HG03060 (cell line): ENCODE results near the gene LIMD2.

Source experiments
- ATAC-seq: cut with Tn5 transposase; IDR thresholded peaks from one replicate; pipeline ENCODE4 v1.9.1; 2021; ENCODE audit warnings: low read depth, moderate number of reproducible peaks; ENCODE audit not compliant: unreplicated experiment

Gene LIMD2

DNA sequence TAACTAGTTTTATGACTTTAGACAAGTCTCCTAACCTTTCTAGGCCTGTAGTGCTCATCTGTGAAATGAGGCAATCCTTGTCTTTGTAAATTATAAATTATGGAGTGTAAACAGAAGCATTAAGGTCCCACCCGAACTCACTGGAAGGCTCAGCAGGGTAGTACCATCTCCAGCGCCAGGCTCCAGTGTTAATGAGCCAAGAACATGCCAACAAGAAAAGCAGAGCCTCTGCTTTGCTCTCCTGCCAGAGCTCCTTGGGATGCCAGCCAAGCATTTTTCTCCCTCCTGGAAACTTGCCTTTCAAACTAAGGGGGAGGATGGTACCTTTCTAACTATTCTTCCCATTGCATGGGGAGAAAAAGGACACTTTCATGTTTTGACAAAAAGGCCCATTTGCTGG, 14.9 kb downstream of the LIMD2 start:
- ATAC-seq = no peak

DNA sequence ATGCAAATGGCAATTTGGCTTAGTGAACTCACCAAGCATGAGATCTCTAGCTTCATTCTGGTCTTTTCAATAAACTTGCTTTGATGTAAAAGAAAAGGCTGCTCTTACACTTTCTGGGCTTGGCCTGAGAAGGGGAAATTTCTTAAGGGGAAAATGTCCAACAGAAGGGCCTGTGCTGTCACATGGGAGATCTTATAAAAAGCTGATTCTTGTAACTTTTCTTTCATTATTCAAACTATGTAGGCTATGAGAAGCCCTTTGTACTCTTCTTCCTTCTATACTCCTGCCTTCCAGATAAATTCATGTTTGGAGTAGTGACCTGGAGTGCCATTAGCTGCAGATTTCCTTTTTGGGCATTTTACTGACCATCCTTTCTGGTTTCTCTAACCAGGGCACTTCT, 16.9 kb downstream of the LIMD2 start:
- no peak for ATAC-seq

DNA sequence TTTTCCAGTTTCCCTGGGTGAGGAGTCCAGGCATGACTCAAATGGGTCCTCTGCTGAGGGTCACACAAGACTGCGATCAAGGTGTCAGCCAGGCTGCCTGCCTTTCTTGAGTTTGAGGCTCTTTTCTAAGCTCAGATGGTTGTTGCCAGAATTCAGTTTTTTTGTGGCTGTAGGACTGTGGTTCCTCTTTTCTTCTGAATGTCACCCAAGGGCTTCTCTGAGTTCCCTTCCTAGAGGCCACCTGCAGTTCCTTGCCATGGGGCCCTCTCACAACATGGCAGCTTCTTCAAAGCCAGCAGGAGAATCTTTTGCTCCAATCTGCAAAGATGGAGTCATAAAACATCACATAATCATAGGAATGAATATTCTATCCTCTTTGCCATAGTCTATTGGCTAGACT, 17.5 kb downstream of the LIMD2 start:
- ATAC-seq = no peak

DNA sequence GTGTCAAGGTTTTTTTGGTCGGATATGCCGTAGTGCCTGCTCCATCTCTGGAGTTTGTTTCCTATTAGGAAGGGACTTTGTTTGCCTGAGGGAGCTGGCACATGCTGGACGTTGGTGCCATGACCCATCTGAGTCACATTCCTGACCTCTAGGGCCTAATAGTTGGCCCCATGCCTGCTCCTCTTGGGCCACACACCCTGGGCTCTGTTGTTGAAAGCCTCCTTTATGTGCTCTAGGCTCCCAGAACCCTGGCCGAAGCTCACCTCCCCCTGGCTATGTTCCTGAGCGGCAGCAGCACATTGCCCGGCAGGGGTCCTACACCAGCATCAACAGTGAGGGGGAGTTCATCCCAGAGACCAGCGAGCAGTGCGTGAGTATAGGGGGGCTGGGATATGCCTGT, 18.4 kb downstream of the LIMD2 start:
- no peak for ATAC-seq

DNA sequence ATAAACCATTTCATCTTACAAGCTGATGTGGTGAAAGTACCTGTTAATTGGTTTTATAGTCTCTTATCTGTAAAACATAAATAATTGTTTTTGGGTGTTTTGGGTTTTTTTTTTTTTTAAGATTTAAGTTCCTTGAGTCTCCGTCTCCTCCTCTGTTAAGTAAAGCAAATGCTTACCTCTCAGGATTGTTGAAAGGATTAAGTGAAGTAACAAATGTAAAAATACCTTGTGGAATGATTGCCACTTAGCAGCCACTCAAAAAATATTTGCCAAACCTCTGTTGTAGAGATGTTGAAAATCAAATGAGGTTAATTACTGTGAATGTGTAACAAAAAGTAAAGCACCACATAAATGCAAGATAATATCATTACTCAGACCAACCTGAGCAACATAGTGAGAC, 19.2 kb downstream of the LIMD2 start:
- no peak for ATAC-seq

DNA sequence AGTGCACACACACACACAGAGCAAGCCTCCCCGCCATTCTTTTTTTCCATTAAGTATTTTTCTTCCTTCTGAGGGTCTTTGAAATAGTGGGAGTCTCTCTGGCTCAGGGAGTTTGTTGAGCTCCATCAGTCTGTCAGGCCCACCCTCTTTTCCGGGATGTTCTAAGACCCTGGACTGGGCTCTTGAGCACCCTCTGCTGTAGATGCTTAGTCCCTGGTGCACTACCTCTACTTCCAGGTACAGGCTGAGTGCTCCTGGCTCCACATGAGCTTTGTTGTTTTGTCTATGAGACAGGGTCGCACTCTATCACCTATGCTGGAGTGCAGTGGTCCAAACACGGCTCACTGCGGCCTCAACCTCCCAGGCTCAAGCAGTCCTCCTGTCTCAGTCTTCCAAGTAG, 20.7 kb downstream of the LIMD2 start:
- ATAC-seq = no peak

DNA sequence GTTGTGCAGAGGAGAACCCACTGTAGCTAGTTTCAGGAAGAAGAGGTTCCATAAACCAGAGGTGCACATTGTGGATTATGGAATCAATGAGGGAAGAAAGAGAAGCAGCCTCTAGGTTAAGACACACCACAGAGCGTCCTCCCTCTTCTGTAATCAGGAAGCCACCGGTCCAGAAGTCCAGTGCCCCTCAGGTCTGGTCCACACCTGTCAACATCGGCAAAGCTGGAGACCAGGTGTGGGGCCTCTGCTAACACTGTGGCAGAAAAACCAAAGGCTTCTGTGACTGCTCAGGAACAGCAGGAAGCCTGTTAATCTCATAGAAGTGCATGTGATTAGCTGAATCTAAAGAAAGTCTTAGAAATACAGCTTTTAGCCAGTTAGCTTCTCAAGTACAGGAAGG, 23.3 kb downstream of the LIMD2 start:
- no peak for ATAC-seq

DNA sequence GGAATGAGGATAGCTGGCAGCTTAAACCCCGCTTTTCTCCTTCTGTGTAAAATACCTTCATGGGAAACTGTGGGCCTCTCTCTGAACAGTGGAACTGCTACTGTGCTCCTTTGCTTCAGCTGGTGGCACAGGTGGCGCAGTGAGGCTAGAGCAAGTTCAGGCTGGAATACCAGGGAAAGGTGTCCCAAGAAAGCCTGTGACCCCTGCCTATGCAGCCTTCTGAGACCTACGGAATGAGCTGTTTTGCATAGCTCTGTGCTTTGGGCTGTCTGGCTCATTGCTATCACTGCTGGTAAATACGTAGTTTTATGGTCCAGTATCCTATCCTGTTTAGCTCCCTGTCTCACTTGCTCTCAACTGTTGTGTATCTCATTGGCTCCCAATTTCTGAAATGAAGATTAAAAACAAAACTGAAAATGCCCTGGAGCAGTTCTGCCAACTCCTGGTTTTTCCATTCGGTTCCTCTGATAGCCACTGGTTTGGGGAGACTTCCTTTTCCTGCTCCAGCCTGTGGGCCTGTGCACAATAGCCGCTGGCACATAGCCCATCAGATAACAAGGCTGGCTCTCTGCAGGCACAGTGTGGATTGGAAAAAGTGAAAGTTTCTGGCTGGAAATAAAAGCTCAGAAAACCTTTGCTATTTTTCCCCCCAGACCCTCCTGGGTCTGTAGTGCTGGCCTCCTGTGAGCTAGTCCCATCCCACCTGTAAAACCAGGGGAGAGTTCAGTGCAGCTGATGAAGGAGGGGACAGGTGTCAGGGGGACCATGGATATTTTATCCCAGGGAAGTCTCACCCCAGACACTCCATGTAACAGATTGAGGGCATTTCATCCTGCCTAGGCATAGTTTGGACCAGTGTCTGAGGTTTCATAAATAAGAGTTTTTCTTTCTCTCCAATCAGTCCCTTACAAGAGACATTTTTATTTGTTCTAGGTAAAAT, 24.0 kb downstream of the LIMD2 start:
- no peak for ATAC-seq

DNA sequence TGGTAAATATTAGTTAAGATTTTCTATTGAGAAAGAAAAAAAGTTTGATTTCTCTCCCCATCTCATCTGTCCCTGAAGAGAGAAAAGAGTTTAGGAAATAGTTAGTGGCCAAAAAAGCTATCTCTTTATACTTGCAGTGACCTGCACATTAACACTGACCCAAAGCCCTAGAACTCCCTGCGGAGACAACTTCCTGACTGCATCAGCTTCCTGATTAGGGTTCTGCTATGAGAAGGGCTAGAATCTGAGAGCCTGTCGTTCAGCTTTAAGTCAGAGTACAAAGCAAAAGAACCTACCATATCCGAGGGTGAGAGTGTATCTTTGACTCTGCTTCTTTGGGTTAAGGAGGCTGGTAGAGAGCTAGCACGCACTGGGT, 24.7 kb downstream of the LIMD2 start:
- no peak for ATAC-seq

DNA sequence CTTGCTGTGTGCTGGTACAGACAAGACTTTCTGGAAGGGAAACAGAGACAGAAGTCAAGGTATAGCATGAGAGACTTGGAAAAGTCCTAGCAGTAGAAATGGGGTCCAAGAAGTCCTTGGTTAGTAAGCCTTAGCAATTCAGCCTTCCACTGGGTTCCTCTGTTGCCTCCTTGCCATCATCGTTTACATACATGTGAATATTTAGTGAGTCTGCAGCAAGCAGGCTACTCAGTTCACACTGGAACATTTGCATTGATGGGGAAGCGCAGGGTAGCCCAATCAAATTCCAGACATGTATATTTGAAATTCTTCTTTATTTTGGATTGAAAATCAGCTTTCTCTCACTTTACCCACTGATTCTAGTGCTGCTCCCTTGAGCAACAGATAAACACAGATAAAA, 27.1 kb downstream of the LIMD2 start:
- ATAC-seq = no peak

DNA sequence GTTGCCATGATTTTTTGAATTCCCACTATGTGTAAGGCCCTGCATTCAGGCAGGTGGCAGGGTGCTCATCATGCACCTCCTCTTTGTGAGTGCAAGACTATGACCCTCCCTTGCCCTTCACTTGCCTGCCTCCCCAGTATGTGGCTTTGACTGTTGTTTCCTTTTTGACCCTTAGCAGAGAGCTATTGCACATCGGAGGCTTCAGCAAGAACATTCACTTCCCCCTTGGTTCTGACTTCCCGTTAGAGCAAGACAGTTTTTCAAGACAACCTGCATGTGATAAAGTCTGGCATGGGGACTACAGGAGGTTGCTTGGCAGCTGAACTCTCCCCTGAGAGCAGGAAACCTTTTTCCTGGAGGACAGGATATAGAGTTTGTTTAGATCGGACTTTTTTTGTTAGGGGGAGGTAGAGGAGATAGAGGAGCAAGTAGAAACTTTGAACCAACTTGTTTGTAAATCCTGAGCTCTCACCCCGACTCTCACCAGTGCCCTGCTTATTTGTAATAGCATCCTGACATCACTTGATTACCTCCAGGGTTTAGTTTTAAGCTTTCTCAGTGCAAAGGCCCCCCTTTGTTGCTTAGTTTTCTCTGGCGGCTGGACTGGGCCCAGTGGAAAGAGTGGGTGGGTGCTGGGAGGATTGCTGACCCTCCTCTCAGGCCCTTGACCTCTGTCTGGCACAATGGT, 34.3 kb downstream of the LIMD2 start:
- ATAC-seq = no peak

DNA sequence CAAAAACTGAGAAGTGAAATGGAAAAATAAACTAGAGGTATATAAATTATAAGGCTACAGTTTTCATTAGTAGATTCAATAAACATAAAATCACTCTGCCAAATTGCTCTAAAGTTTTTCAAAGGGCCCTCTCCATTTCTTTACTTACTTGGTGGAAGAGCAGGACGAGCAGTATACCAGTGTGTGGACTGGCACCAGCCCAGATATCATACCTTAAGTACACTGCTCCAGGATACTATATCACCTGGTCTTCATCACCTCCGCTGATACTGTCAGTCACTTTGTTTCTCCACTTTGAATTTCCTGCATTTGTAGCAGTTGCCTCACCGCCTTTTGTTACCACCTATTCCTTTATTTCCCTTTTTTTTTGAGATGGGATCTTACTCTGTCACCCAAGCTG, 40.1 kb downstream of the LIMD2 start:
- no peak for ATAC-seq

DNA sequence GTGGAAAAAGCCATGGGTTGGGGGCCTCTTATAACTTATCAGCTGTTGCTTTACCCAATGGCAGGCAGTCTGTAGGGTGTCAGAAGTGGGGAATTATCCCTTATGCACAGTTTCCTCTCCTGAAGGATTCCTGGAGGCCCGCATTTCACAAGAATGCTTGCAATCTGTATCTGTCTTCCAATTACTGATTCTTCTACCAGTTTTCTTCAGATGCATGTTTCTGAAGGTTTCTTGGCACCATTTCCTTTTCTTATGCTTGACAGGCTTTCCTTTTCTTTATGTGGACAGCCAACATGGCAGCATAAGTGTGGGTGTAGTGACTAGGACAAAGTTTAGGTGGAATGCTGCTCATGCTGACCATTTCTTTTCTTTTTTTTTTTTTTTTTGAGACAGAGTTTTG, 41.6 kb downstream of the LIMD2 start:
- ATAC-seq = no peak

DNA sequence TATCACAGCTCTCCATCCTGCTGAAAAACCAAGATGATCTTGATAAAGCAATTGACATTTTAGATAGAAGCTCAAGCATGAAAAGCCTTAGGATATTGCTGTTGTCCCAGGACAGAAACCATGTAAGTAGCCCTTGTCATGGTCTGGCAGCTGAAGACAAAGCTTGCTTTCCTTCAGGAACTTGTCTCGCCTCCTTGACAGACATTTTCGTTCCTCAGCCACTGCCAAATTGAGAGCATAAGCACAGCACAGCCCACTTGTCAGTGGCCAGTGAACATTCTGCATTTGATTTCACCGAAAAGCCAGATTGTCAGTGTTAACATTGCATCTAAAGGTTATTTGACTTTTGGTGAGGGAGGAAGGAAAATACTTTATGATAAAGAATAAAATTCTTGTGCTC, 42.1 kb downstream of the LIMD2 start:
- ATAC-seq = no peak

DNA sequence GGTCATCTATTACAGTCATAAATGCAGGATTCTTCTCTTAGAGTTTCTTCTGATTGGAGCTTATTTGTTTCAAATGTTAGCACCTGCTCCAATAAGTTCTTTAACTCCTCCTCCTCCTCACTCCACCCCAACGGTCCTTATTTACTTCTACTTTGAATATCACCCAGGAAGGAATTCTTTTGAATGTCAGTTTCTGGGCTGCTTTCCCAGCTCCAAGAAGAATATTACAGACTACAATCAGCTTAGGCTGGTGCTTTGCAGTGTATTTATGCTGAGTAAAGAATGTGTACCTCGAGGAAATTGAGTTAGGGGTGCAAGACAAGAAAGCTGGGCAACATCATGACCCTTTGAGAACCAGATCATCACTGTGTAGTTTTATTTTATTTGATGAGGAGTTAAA, 46.9 kb downstream of the LIMD2 start:
- no peak for ATAC-seq

DNA sequence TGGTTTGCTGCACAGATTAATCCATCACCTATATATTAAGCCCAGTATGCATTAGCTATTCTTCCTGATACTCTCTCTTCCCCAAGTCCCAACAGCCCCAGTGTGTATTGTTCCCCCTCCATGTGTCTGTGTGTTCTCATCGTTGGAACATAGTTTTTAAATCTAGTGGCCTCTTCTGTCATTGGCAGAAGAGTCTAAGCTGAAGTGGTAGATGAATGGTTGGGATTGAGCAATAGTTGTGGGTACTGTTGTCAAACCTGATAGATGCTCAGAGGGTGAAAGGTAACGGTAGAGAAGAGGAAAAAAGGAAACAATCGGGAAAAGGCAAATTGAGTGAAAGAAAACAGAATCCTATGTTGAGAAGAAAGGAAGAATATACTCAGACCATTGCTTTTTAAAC, 47.8 kb downstream of the LIMD2 start:
- no peak for ATAC-seq

DNA sequence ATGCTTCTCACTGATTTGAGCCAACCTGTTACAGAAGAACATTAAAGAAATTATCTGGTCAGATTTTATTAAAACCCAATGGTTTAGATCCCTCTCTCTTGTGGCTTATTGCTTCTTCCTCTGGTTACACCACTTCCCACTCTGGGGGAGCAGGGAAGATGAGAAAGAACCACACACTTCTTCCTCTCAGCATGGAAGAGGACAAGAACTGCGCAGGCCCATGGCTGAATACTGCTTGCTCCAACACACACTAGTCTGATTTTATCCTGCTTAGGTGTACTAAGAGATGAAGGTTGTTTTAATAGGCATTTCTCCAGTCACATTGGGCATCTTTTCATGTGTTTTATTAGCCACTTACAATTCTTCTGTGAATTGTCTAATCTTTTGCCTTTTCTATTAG, 50.1 kb downstream of the LIMD2 start:
- ATAC-seq = no peak

DNA sequence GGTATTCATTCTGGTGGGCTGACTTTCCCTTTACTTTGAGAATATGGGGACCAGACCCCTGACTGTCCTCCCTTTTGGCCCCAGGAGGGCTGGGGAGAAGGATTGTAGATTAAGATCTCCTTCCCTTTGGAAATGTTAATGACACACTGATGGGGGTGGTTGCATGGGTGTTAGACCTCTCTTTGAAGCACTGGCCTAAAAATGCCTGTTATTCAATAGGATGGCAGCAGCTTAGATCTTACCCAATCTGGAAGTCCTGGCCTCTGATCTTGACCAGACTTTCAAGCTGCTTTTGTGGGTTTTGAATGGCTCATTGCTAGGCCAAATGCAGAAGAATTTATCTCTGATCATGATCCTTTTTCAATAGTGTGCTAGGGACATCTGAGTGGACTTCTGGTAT, 52.0 kb downstream of the LIMD2 start:
- no peak for ATAC-seq

DNA sequence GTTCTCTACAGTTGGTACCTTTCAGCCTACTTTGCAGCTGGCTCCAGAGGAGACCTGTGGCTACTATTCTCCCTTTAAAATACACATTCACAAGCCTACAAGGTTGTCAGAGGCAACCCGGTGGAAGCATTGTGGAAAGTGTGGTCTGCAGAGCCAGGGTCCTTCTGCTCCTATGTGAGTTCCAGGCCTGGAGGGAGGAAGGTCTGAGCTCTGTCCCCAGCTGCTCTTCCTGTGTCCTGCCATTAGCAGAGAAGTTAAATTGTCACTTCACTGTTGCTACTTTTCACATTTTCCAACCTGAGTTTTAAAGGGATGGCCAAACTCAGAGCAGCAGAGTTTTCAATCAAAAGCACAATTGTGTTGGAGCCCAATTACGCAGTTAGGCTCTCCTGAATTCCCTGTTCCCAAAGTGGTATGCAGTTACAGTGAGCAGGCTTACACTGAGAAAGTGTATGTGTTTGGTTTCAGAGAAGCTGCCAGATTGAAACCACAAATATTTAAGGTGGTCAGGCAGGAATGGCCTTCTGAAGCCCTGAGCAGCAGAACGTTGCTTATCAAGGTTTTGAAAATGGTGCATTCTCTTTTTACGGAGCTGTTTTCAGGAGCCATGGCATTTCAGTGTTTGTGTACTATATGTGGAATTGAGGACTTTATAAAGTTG, 52.7 kb downstream of the LIMD2 start:
- ATAC-seq = no peak

DNA sequence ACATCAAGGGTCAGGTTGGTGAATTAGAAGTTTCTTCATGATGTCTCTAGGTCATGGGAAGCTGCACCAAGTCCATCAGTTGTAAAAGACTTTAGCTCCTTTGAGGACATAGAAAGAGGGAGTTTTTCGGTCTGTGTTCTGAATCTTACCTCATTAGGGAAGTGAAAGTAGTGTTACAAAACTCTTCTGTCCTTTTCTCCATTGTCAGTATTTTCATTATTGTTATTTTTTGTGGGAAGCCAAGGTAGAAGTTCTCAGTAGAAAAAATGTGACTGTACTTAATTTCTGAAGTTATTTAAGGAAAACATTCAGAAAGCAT, 53.5 kb downstream of the LIMD2 start:
- ATAC-seq = peak; percentile 80
